ENCODE measurements around the gene MUC4. TPM values are rescaled to one million over a fixed set of nuclear protein-coding genes. Genes with fewer than 3 reads are reported as not detected.
A peak's percentile ranks its signal among the peaks of the same experiment; 100 is the strongest.

MUC4 gene
- polyA plus RNA-seq, 3 donors = not detected

GRCh38 chr3:195708626-195709481 is 102.9 kb downstream of the MUC4 start:
- H3K9me3 Mint-ChIP-seq = no peaks in the 10 kb centered on the region
- 78% methylated on average over 5 of the region's 6 CpGs for WGBS (ENCODE audit: insufficient coverage)
- DNase-seq = no peak
- no peaks in the 10 kb centered on the region for H4K20me1 ChIP-seq (ENCODE audit: insufficient read depth, low read length)
- intact Hi-C loops (cut with micrococcal nuclease) = no loop called here
- H3K9me3 ChIP-seq (replicated peaks in 1 of 2; ENCODE audit: control insufficient read depth in 1 of 2, insufficient read depth in 1 of 2, low read length in 2 of 2) = no peaks in the 10 kb centered on the region
- H3K79me2 ChIP-seq (ENCODE audit: insufficient read depth, low read length) = no peaks in the 10 kb centered on the region
- H3K4me1 ChIP-seq (ENCODE audit: control insufficient read depth in 1 of 2, insufficient read depth in 2 of 2, low read length in 2 of 2) = no peaks in the 10 kb centered on the region
- TF ChIP-seq CTCF (IDR thresholded peaks at IDR 0.05) = no peak
- H3K36me3 Mint-ChIP-seq = peaks cover 9 to 21% of the 10 kb centered on the region in 2 donors
- H3K9ac ChIP-seq (ENCODE audit: insufficient read depth, low read length, poor library complexity, severe bottlenecking) = no peak overlapping the region
- H3K27ac Mint-ChIP-seq = peak overlapping the region in 2 of 7 donors; percentile 14 to 60
- H3K4me2 ChIP-seq (replicated peaks; ENCODE audit: extremely low read depth, low read length, poor library complexity, severe bottlenecking) = no peak overlapping the region
- H2AFZ ChIP-seq (ENCODE audit: insufficient read depth, low read depth, low read length, poor library complexity, severe bottlenecking) = no peak overlapping the region
- peaks cover 2 to 8% of the 10 kb centered on the region in 2 donors for H3K36me3 ChIP-seq (replicated peaks in 1 of 2; ENCODE audit: control insufficient read depth in 1 of 2, insufficient read depth in 2 of 2, low read length in 2 of 2)
- H3K4me1 Mint-ChIP-seq = peaks cover 3% of the 10 kb centered on the region
- peaks cover 0 to 7% (median 2%) of the 10 kb centered on the region in 3 donors for H3K27me3 Mint-ChIP-seq (ENCODE audit: low read depth in 3 of 3)
- H3K27me3 ChIP-seq (ENCODE audit: control insufficient read depth in 2 of 2, insufficient read depth in 2 of 2, low read length in 2 of 2) = no peaks in the 10 kb centered on the region
- no peak overlapping the region for H3K27ac ChIP-seq (ENCODE audit: low read depth in 1 of 2, low read length in 2 of 2)
- no peak overlapping the region for H3K4me3 Mint-ChIP-seq
- no peak overlapping the region for H3K4me3 ChIP-seq (replicated peaks in 1 of 3; ENCODE audit: low read depth in 2 of 3, low read length in 3 of 3)

GRCh38 chr3:195708061-195708460 is 103.7 kb downstream of the MUC4 start:
- no peak overlapping the region for H3K27ac Mint-ChIP-seq
- H3K4me2 ChIP-seq (replicated peaks; ENCODE audit: extremely low read depth, low read length, poor library complexity, severe bottlenecking) = no peak overlapping the region

More at GRCh38 chr3:195708061-195708460, 103.7 kb downstream of the MUC4 start:
- no peak for DNase-seq
- Histone ChIP-seq H3K79me2 (ENCODE audit: insufficient read depth, low read length) (no peaks in the 10 kb centered on the region), H3K27ac (ENCODE audit: low read depth in 1 of 2, low read length in 2 of 2) (no peak overlapping the region), H3K4me1 (ENCODE audit: control insufficient read depth in 1 of 2, insufficient read depth in 2 of 2, low read length in 2 of 2) (no peaks in the 10 kb centered on the region), H2AFZ (ENCODE audit: insufficient read depth, low read depth, low read length, poor library complexity, severe bottlenecking) (no peak overlapping the region), H3K9ac (ENCODE audit: insufficient read depth, low read length, poor library complexity, severe bottlenecking) (no peak overlapping the region), H3K36me3 (replicated peaks in 1 of 2; ENCODE audit: control insufficient read depth in 1 of 2, insufficient read depth in 2 of 2, low read length in 2 of 2) (peaks cover 2 to 8% of the 10 kb centered on the region in 2 donors), H4K20me1 (ENCODE audit: insufficient read depth, low read length) (no peaks in the 10 kb centered on the region), H3K27me3 (ENCODE audit: control insufficient read depth in 2 of 2, insufficient read depth in 2 of 2, low read length in 2 of 2) (no peaks in the 10 kb centered on the region), H3K9me3 (replicated peaks in 1 of 2; ENCODE audit: control insufficient read depth in 1 of 2, insufficient read depth in 1 of 2, low read length in 2 of 2) (no peaks in the 10 kb centered on the region), H3K4me3 (replicated peaks in 1 of 3; ENCODE audit: low read depth in 2 of 3, low read length in 3 of 3) (no peak overlapping the region)
- Mint-ChIP-seq H3K9me3 (no peaks in the 10 kb centered on the region), H3K4me3 (no peak overlapping the region), H3K36me3 (peaks cover 9 to 21% of the 10 kb centered on the region in 2 donors), H3K27me3 (ENCODE audit: low read depth in 3 of 3) (peaks cover 0 to 7% (median 2%) of the 10 kb centered on the region in 3 donors), H3K4me1 (peaks cover 3% of the 10 kb centered on the region)
- WGBS (ENCODE audit: insufficient coverage) = 64% methylated on average over 5 of the region's 6 CpGs
- intact Hi-C loops (cut with micrococcal nuclease) = no loop called here
- no peak for TF ChIP-seq CTCF (IDR thresholded peaks at IDR 0.05)

All from CD14-positive monocyte (primary cell).